ENCODE measurements around the gene GRIN2C. TPM values are rescaled to one million over a fixed set of nuclear protein-coding genes. Genes with fewer than 3 reads are reported as not detected.

Gene GRIN2C
- total and polyA plus RNA-seq, 2 of the 4 experiments (the other 2 are of a cell fraction) = 0.22 TPM; not detected in 1

- DNase-seq (no peak), ATAC-seq (ENCODE audit: low read depth) (no peak)
- Histone ChIP-seq H2AFZ (replicated peaks; ENCODE audit: low read length, poor library complexity) (no peak overlapping the region), H4K8ac (ENCODE audit: low read depth in 2 of 2, low read length in 2 of 2) (no peak overlapping the region), H3K4me1 (ENCODE audit: control insufficient read depth, insufficient read depth, low read length) (no peaks in the 10 kb centered on the region), H3K9ac (ENCODE audit: low read depth, low read length) (no peak overlapping the region), H2AK5ac (ENCODE audit: low read depth, low read length) (no peak overlapping the region), H3K79me1 (ENCODE audit: low read depth in 1 of 2, low read length in 2 of 2) (no peaks in the 10 kb centered on the region), H2BK5ac (ENCODE audit: low read depth, low read length, poor library complexity, severe bottlenecking) (no peak overlapping the region), H3K4me2 (ENCODE audit: low read depth, low read length) (no peak overlapping the region), H3K9me1 (ENCODE audit: insufficient read depth, low read length) (no peaks in the 10 kb centered on the region), H4K91ac (ENCODE audit: insufficient read depth, low read depth, low read length) (no peak overlapping the region), H3K4ac (ENCODE audit: low read depth, low read length) (no peak overlapping the region), H3K27me3 (ENCODE audit: control insufficient read depth, insufficient read depth, low read length) (no peaks in the 10 kb centered on the region), H2AK9ac (replicated peaks; ENCODE audit: low read depth, low read length, poor library complexity) (no peak overlapping the region), H2BK120ac (ENCODE audit: low read depth, low read length) (no peak overlapping the region), H2BK20ac (ENCODE audit: low read depth, low read length) (no peak overlapping the region), H3K4me3 (ENCODE audit: insufficient read depth, low read depth, low read length) (no peak overlapping the region), H2BK15ac (ENCODE audit: low read depth, low read length) (no peak overlapping the region), H4K5ac (ENCODE audit: low read depth, low read length) (no peak overlapping the region), H3K23ac (ENCODE audit: low read depth, low read length) (no peak overlapping the region), H3K18ac (ENCODE audit: low read depth, low read length) (no peak overlapping the region), H3K9me3 (ENCODE audit: control insufficient read depth, insufficient read depth, low read length) (no peaks in the 10 kb centered on the region), H3K14ac (replicated peaks; ENCODE audit: low read depth, low read length) (no peak overlapping the region), H3K56ac (ENCODE audit: extremely low read depth, insufficient read depth, low read length) (no peak overlapping the region), H3K27ac (ENCODE audit: insufficient read depth, low read length) (no peak overlapping the region), H3K36me3 (ENCODE audit: control insufficient read depth, insufficient read depth, low read length) (peaks cover 25% of the 10 kb centered on the region), H4K20me1 (ENCODE audit: insufficient read depth, low read length) (no peaks in the 10 kb centered on the region)
- ChIA-PET POLR2A (ENCODE audit: unreplicated experiment) (no interaction called here), CTCF (interaction anchor here (1.0 kb wide), 1 partner anchor 58 kb away, joined by 3 read pairs; no protein-coding TSS in a partner anchor)
- intact Hi-C loops (cut with micrococcal nuclease) = no loop called here
- in situ Hi-C loops (cut with MboI; ENCODE audit: low sequenced_read_pairs) = no loop called here
- TF ChIP-seq BHLHE40 (IDR thresholded peaks at IDR 0.05; ENCODE audit: low read depth, low read length) (no peak), RFX5 (IDR thresholded peaks at IDR 0.05; ENCODE audit: low read depth, low read length) (no peak), RAD21 (IDR thresholded peaks at IDR 0.05; ENCODE audit: low read length) (no peak), CEBPB (IDR thresholded peaks at IDR 0.05; ENCODE audit: low read depth, low read length) (no peak), MXI1 (IDR thresholded peaks at IDR 0.05; ENCODE audit: borderline replicate concordance, low read depth, low read length) (no peak), NFE2L2 (IDR thresholded peaks at IDR 0.05; ENCODE audit: low read depth, low read length) (no peak), POLR2A (IDR thresholded peaks at IDR 0.05; ENCODE audit: low read depth, low read length) (no peak), ELK1 (IDR thresholded peaks at IDR 0.05; ENCODE audit: borderline replicate concordance, low read depth, low read length) (no peak), RCOR1 (IDR thresholded peaks at IDR 0.05; ENCODE audit: insufficient replicate concordance, low read length) (no peak), SMC3 (IDR thresholded peaks at IDR 0.05; ENCODE audit: low read depth, low read length) (no peak)
- no CpG with 5 or more reads among the region's 8 CpGs for WGBS, 2 experiments (ENCODE audit: extremely low coverage in 2 of 2, insufficient read length in 1 of 2)
- BruUV-seq (replicated peaks) = no TSS peak
- dilution Hi-C loops (cut with HindIII; ENCODE audit: low sequenced_read_pairs, unreplicated experiment) = no loop called here
Observed at GRCh38 chr17:74801896-74802295, 57.8 kb downstream of the GRIN2C start.

Data from IMR-90 (cell line).